IMR-90 (cell line): ENCODE measurements around the gene DENND1A. TPM values are rescaled to one million over a fixed set of nuclear protein-coding genes. Genes with fewer than 3 reads are reported as not detected.

ENCODE experiments used
- ATAC-seq: fragments of 200-7000 bp; cut with Tn5 transposase; 2 replicates; pipeline ENCODE4 v1.9.1; 2020; ENCODE audit warnings: low read depth, mild to moderate bottlenecking, moderate library complexity
- BruUV-seq: library from RNA; stranded (reverse); fragments of 400-500 nt; replicated peaks from 2 replicates; lab custom pipeline; 2021; lab: Mats Ljungman, UMichigan
- CTCF ChIA-PET: fragments of 300-600 bp; formaldehyde crosslinking; extraction: SDS; loops from one replicate; lab custom pipeline; 2021; ENCODE audit warnings: antibody characterized with exemption; lab: Yijun Ruan, JAX
- POLR2A ChIA-PET: fragments of 300-600 bp; sonication (Branson Sonifier 250); formaldehyde crosslinking; loops from one replicate; lab custom pipeline; 2022; ENCODE audit warnings: antibody characterized with exemption; ENCODE audit not compliant: unreplicated experiment; lab: Charles Lee
- DNase-seq: peaks from one replicate; pipeline ENCODE4 v3.0.0; 2013
- H2AFZ ChIP-seq: replicated peaks from 2 replicates; pipeline ENCODE3; 2013; ENCODE audit warnings: low read length, mild to moderate bottlenecking; ENCODE audit not compliant: poor library complexity
- H2AK5ac ChIP-seq: 2 replicates; pipeline ENCODE4 v1.6.1; 2013; ENCODE audit warnings: low read depth, low read length, inconsistent platforms
- H2AK9ac ChIP-seq: replicated peaks from 2 replicates; pipeline ENCODE3; 2013; ENCODE audit warnings: mild to moderate bottlenecking, low read depth, low read length, moderate library complexity; ENCODE audit not compliant: poor library complexity
- H2BK120ac ChIP-seq: 2 replicates; pipeline ENCODE4 v1.6.1; 2013; ENCODE audit warnings: low read depth, low read length, inconsistent platforms
- H2BK15ac ChIP-seq: 3 replicates; pipeline ENCODE4 v1.6.1; 2013; ENCODE audit warnings: low read depth, low read length, inconsistent platforms
- H2BK20ac ChIP-seq: 2 replicates; pipeline ENCODE4 v1.6.1; 2013; ENCODE audit warnings: low read depth, mild to moderate bottlenecking, inconsistent platforms, low read length, moderate library complexity
- H2BK5ac ChIP-seq: 2 replicates; pipeline ENCODE4 v1.6.1; 2013; ENCODE audit warnings: mild to moderate bottlenecking, low read depth, low read length, inconsistent platforms; ENCODE audit not compliant: poor library complexity, severe bottlenecking
- H3K14ac ChIP-seq: replicated peaks from 2 replicates; pipeline ENCODE4 v1.6.1; 2013; ENCODE audit warnings: low read depth, low read length, inconsistent platforms
- H3K18ac ChIP-seq: 2 replicates; pipeline ENCODE4 v1.6.1; 2013; ENCODE audit warnings: low read depth, low read length, control low read depth
- H3K23ac ChIP-seq: 2 replicates; pipeline ENCODE4 v1.6.1; 2013; ENCODE audit warnings: low read depth, low read length, inconsistent platforms
- H3K27ac ChIP-seq: 2 replicates; pipeline ENCODE4 v1.5.1; 2013; ENCODE audit warnings: mild to moderate bottlenecking, control low read depth, low read length; ENCODE audit not compliant: insufficient read depth
- H3K27me3 ChIP-seq: 2 replicates; pipeline ENCODE4 v1.6.1; 2013; ENCODE audit warnings: low read length; ENCODE audit not compliant: control insufficient read depth, insufficient read depth
- H3K36me3 ChIP-seq: 2 replicates; pipeline ENCODE4 v1.6.1; 2013; ENCODE audit warnings: low read length, mixed read lengths; ENCODE audit not compliant: control insufficient read depth, insufficient read depth
- H3K4ac ChIP-seq: 2 replicates; pipeline ENCODE4 v1.6.1; 2013; ENCODE audit warnings: low read depth, low read length, inconsistent platforms
- H3K4me1 ChIP-seq: 2 replicates; pipeline ENCODE4 v1.6.1; 2013; ENCODE audit warnings: low read length, mixed read lengths; ENCODE audit not compliant: control insufficient read depth, insufficient read depth
- H3K4me2 ChIP-seq: 2 replicates; pipeline ENCODE4 v1.6.1; 2013; ENCODE audit warnings: low read depth, mild to moderate bottlenecking, control low read depth, low read length, moderate library complexity
- H3K4me3 ChIP-seq: 2 replicates; pipeline ENCODE4 v1.5.1; 2013; ENCODE audit warnings: low read depth, mild to moderate bottlenecking, control low read depth, low read length, moderate library complexity; ENCODE audit not compliant: insufficient read depth
- H3K56ac ChIP-seq: 2 replicates; pipeline ENCODE4 v1.6.1; 2013; ENCODE audit warnings: low read length, inconsistent platforms; ENCODE audit not compliant: insufficient read depth; ENCODE audit errors: extremely low read depth
- H3K79me1 ChIP-seq, 2 experiments: 2 replicates each; pipeline ENCODE4 v1.6.1; 2013; ENCODE audit warnings: low read length in 2 of 2, inconsistent platforms in 1 of 2, low read depth in 1 of 2
- H3K9ac ChIP-seq: 2 replicates; pipeline ENCODE4 v1.6.1; 2013; ENCODE audit warnings: low read depth, low read length, control low read depth
- H3K9me1 ChIP-seq: 2 replicates; pipeline ENCODE4 v1.6.1; 2013; ENCODE audit warnings: low read length, inconsistent platforms; ENCODE audit not compliant: insufficient read depth
- H3K9me3 ChIP-seq: 2 replicates; pipeline ENCODE4 v1.6.1; 2013; ENCODE audit warnings: low read length; ENCODE audit not compliant: control insufficient read depth, insufficient read depth
- H4K20me1 ChIP-seq: 2 replicates; pipeline ENCODE4 v1.6.1; 2013; ENCODE audit warnings: low read length, inconsistent platforms; ENCODE audit not compliant: insufficient read depth
- H4K5ac ChIP-seq: 2 replicates; pipeline ENCODE4 v1.6.1; 2013; ENCODE audit warnings: mild to moderate bottlenecking, low read depth, low read length, control low read depth
- H4K8ac ChIP-seq, 2 experiments: 2 replicates each; pipeline ENCODE4 v1.6.1; 2013; ENCODE audit warnings: low read depth in 2 of 2, low read length in 2 of 2, control low read depth in 1 of 2, inconsistent platforms in 1 of 2
- H4K91ac ChIP-seq: 2 replicates; pipeline ENCODE4 v1.6.1; 2013; ENCODE audit warnings: low read depth, low read length, inconsistent platforms; ENCODE audit not compliant: insufficient read depth
- BHLHE40 ChIP-seq: fragments of 150-350 bp; IDR thresholded peaks from 2 replicates; pipeline ENCODE4 v1.6.1; 2016; ENCODE audit warnings: mild to moderate bottlenecking, low read depth, low read length
- CEBPB ChIP-seq: IDR thresholded peaks from 2 replicates; pipeline ENCODE4 v1.6.1; 2012; ENCODE audit warnings: low read depth, low read length, improper control_type of control experiment
- CHD1 ChIP-seq: IDR thresholded peaks from 2 replicates; pipeline ENCODE4 v1.6.1; 2012; ENCODE audit warnings: low read depth, low read length, improper control_type of control experiment
- FOS ChIP-seq: fragments of 150-350 bp; IDR thresholded peaks from 2 replicates; pipeline ENCODE4 v1.6.1; 2016; ENCODE audit warnings: low read depth, low read length
- MAFK ChIP-seq: IDR thresholded peaks from 2 replicates; pipeline ENCODE4 v1.6.1; 2012; ENCODE audit warnings: low read depth, low read length, improper control_type of control experiment
- MAZ ChIP-seq: IDR thresholded peaks from 2 replicates; pipeline ENCODE4 v1.6.1; 2012; ENCODE audit warnings: low read depth, mild to moderate bottlenecking, low read length, improper control_type of control experiment, moderate library complexity, borderline replicate concordance
- MXI1 ChIP-seq: IDR thresholded peaks from 2 replicates; pipeline ENCODE4 v1.6.1; 2012; ENCODE audit warnings: low read depth, mild to moderate bottlenecking, low read length, moderate library complexity, borderline replicate concordance
- NFE2L2 ChIP-seq: fragments of 150-350 bp; IDR thresholded peaks from 2 replicates; pipeline ENCODE4 v1.6.1; 2016; ENCODE audit warnings: low read depth, mild to moderate bottlenecking, low read length
- POLR2A ChIP-seq: IDR thresholded peaks from 2 replicates; pipeline ENCODE4 v1.6.1; 2012; ENCODE audit warnings: mild to moderate bottlenecking, low read depth, low read length
- RAD21 ChIP-seq: IDR thresholded peaks from 2 replicates; pipeline ENCODE4 v1.6.1; 2012; ENCODE audit warnings: low read length, improper control_type of control experiment
- RCOR1 ChIP-seq: IDR thresholded peaks from 2 replicates; pipeline ENCODE4 v1.6.1; 2012; ENCODE audit warnings: mild to moderate bottlenecking, low read length, improper control_type of control experiment; ENCODE audit not compliant: insufficient replicate concordance
- RFX5 ChIP-seq: IDR thresholded peaks from 2 replicates; pipeline ENCODE4 v1.8.0; 2012; ENCODE audit warnings: low read depth, mild to moderate bottlenecking, low read length, moderate library complexity
- SMC3 ChIP-seq: fragments of 150-350 bp; IDR thresholded peaks from 2 replicates; pipeline ENCODE4 v1.6.1; 2016; ENCODE audit warnings: low read depth, mild to moderate bottlenecking, antibody characterized with exemption, low read length, moderate library complexity
- WGBS, 2 experiments: methylation state at CpG; one replicate each; pipeline versions ENCODE4 v1.1.5 to v1.1.7; 2013; ENCODE audit warnings: missing lambda C conversion rate in 2 of 2; ENCODE audit not compliant: insufficient read length in 1 of 2; ENCODE audit errors: extremely low coverage in 2 of 2; 5-methylcytosine and 5-hydroxymethylcytosine counted together
- dilution Hi-C: fragments of 300-500 bp; cut with HindIII; formaldehyde crosslinking; loops from one replicate; pipeline ENCODE4 v1.14.3; 2018; ENCODE audit warnings: low sequenced_read_pairs; ENCODE audit not compliant: unreplicated experiment
- in situ Hi-C: fragments of 300-500 bp; cut with MboI; formaldehyde crosslinking; loops from 3 replicates; pipeline ENCODE4 v1.14.3; 2019; ENCODE audit warnings: low sequenced_read_pairs, inconsistent platforms, mixed read lengths
- intact Hi-C: fragments of 100-400 bp; cut with micrococcal nuclease; formaldehyde crosslinking; loops from 2 replicates; pipeline ENCODE4 v1.10.0; 2022
- polyA plus RNA-seq, 3 experiments: library from polyadenylated mRNA; depleted of rRNA; stranded (reverse); fragments of >200 nt; gene quantifications; 2 replicates each; pipeline ENCODE4 v1.2.3, GENCODE V29; 2012; ENCODE audit warnings: low replicate concordance in 1 of 3
- total RNA-seq: library from RNA; depleted of rRNA; stranded (reverse); fragments of >200 nt; gene quantifications from 2 replicates; pipeline ENCODE4 v1.2.3, GENCODE V29; 2012
- TF ChIP-seq, protein P1 (sequence below): fragments of 150-350 bp; IDR thresholded peaks from 2 replicates; pipeline ENCODE4 v1.6.1; 2017; ENCODE audit warnings: mild to moderate bottlenecking, antibody characterized with exemption, low read length, low read depth
- TF ChIP-seq, protein P2 (sequence below): conservative IDR thresholded peaks from 2 replicates; pipeline ENCODE4 v1.5.1; 2012; ENCODE audit warnings: mild to moderate bottlenecking, low read depth, low read length, improper control_type of control experiment
- TF ChIP-seq, protein P3 (sequence below): fragments of 150-350 bp; IDR thresholded peaks from 2 replicates; pipeline ENCODE4 v1.6.1; 2016; ENCODE audit warnings: low read depth, mild to moderate bottlenecking, low read length, moderate library complexity, borderline replicate concordance

DENND1A gene
- total and polyA plus RNA-seq, 2 of the 4 experiments (the other 2 are of a cell fraction) = 21.4 to 27.6 TPM

DNA sequence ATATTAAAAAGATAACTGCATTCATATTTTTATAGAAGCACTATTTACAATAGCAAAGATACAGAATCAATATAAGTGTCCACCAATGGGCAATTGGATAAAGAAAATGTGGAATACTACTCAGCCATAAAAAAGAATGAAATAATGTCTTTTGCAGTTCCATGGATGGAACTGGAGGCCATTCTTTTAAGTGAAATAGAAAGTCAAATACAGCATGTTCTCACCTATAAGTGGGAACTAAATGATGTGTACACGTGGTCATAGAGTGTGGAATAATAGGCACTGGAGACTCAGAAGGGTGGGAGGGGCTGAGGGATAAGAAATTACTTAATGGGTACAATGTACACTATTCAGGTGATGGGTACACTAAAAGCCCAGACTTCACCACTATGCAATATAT lies 53.2 kb downstream of the DENND1A start:
- TF ChIP-seq FOS (no peak), NFE2L2 (no peak), POLR2A (no peak), MAFK (no peak), MXI1 (no peak), CHD1 (no peak), RAD21 (no peak), CEBPB (no peak), MAZ (no peak), BHLHE40 (no peak), SMC3 (no peak), RFX5 (no peak), RCOR1 (no peak)
- TF ChIP-seq, protein P1, sequence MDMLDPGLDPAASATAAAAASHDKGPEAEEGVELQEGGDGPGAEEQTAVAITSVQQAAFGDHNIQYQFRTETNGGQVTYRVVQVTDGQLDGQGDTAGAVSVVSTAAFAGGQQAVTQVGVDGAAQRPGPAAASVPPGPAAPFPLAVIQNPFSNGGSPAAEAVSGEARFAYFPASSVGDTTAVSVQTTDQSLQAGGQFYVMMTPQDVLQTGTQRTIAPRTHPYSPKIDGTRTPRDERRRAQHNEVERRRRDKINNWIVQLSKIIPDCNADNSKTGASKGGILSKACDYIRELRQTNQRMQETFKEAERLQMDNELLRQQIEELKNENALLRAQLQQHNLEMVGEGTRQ = no peak
- TF ChIP-seq, protein P2, sequence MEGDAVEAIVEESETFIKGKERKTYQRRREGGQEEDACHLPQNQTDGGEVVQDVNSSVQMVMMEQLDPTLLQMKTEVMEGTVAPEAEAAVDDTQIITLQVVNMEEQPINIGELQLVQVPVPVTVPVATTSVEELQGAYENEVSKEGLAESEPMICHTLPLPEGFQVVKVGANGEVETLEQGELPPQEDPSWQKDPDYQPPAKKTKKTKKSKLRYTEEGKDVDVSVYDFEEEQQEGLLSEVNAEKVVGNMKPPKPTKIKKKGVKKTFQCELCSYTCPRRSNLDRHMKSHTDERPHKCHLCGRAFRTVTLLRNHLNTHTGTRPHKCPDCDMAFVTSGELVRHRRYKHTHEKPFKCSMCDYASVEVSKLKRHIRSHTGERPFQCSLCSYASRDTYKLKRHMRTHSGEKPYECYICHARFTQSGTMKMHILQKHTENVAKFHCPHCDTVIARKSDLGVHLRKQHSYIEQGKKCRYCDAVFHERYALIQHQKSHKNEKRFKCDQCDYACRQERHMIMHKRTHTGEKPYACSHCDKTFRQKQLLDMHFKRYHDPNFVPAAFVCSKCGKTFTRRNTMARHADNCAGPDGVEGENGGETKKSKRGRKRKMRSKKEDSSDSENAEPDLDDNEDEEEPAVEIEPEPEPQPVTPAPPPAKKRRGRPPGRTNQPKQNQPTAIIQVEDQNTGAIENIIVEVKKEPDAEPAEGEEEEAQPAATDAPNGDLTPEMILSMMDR = no peak
- TF ChIP-seq, protein P3, sequence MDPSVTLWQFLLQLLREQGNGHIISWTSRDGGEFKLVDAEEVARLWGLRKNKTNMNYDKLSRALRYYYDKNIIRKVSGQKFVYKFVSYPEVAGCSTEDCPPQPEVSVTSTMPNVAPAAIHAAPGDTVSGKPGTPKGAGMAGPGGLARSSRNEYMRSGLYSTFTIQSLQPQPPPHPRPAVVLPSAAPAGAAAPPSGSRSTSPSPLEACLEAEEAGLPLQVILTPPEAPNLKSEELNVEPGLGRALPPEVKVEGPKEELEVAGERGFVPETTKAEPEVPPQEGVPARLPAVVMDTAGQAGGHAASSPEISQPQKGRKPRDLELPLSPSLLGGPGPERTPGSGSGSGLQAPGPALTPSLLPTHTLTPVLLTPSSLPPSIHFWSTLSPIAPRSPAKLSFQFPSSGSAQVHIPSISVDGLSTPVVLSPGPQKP = no peak
- DNase-seq (no peak), ATAC-seq (no peak)
- H4K5ac ChIP-seq = no peak overlapping the region
- no peak overlapping the region for H3K4me3 ChIP-seq
- no peak overlapping the region for H3K4me2 ChIP-seq
- H3K4me1 ChIP-seq = no peaks in the 10 kb centered on the region
- H3K56ac ChIP-seq = no peak overlapping the region
- no peak overlapping the region for H2AK5ac ChIP-seq
- H4K20me1 ChIP-seq = no peaks in the 10 kb centered on the region; the same call in 1 of the 2 replicates
- dilution Hi-C loops = no loop called here
- H3K27me3 ChIP-seq = no peaks in the 10 kb centered on the region
- H3K9me3 ChIP-seq = no peaks in the 10 kb centered on the region
- intact Hi-C loops = no loop called here
- H3K9me1 ChIP-seq = no peaks in the 10 kb centered on the region; the same call in 1 of the 2 replicates
- H2BK5ac ChIP-seq = no peak overlapping the region
- ChIA-PET CTCF (no interaction called here), POLR2A (no interaction called here)
- WGBS, 2 experiments = no CpG with 5 or more reads among the region's 1 CpG
- in situ Hi-C loops = no loop called here
- H3K9ac ChIP-seq = no peak overlapping the region
- H4K91ac ChIP-seq = no peak overlapping the region
- H3K14ac ChIP-seq = no peak overlapping the region
- H3K79me1 ChIP-seq = peaks cover 3 to 6% of the 10 kb centered on the region in 2 experiments; a peak in 1 of 4 replicates
- H4K8ac ChIP-seq = no peak overlapping the region
- 0 out of 2 replicates have a peak, but pooled peaks cover 1% of the 10 kb centered on the region for H3K36me3 ChIP-seq
- BruUV-seq = no TSS peak
- no peak overlapping the region for H3K4ac ChIP-seq
- no peak overlapping the region for H2AK9ac ChIP-seq
- H2BK15ac ChIP-seq = no peak overlapping the region
- H2BK20ac ChIP-seq = no peak overlapping the region
- H2AFZ ChIP-seq = no peak overlapping the region
- H2BK120ac ChIP-seq = no peak overlapping the region
- no peak overlapping the region for H3K23ac ChIP-seq
- H3K27ac ChIP-seq = no peak overlapping the region
- H3K18ac ChIP-seq = no peak overlapping the region
